WTC11 (cell line): ENCODE measurements around the gene C1orf174.

ENCODE experiments used
- ARID4B ChIP-seq: sonication (generic); formaldehyde crosslinking; IDR thresholded peaks from 2 replicates; pipeline ENCODE4 v1.8.0; 2023; ENCODE audit warnings: missing genetic modification reagents, mild to moderate bottlenecking, borderline replicate concordance
- CREB1 ChIP-seq: sonication (generic); formaldehyde crosslinking; IDR thresholded peaks from 2 replicates; pipeline ENCODE4 v1.8.0; 2023; ENCODE audit warnings: mild to moderate bottlenecking, missing genetic modification reagents
- ELF4 ChIP-seq: sonication (generic); formaldehyde crosslinking; IDR thresholded peaks from 2 replicates; pipeline ENCODE4 v1.8.1; 2022; ENCODE audit warnings: low read depth, mild to moderate bottlenecking, moderate library complexity, missing genetic modification reagents
- ESRRA ChIP-seq: sonication (generic); formaldehyde crosslinking; IDR thresholded peaks from 2 replicates; pipeline ENCODE4 v1.8.1; 2022; ENCODE audit warnings: mild to moderate bottlenecking, missing genetic modification reagents, borderline replicate concordance
- JUN ChIP-seq: sonication (generic); formaldehyde crosslinking; IDR thresholded peaks from 2 replicates; pipeline ENCODE4 v1.8.0; 2023; ENCODE audit warnings: mild to moderate bottlenecking, missing genetic modification reagents
- NR1H2 ChIP-seq: sonication (generic); formaldehyde crosslinking; IDR thresholded peaks from 2 replicates; pipeline ENCODE4 v1.9.0; 2021; ENCODE audit warnings: mild to moderate bottlenecking, moderate library complexity, missing genetic modification reagents
- RELA ChIP-seq: sonication (generic); formaldehyde crosslinking; IDR thresholded peaks from 2 replicates; pipeline ENCODE4 v1.8.1; 2022; ENCODE audit warnings: missing genetic modification reagents, mild to moderate bottlenecking, borderline replicate concordance
- SMAD4 ChIP-seq: sonication (generic); formaldehyde crosslinking; IDR thresholded peaks from 2 replicates; pipeline ENCODE4 v1.8.0; 2022; ENCODE audit warnings: mild to moderate bottlenecking, missing genetic modification reagents
- ZBTB21 ChIP-seq: sonication (generic); formaldehyde crosslinking; IDR thresholded peaks from 2 replicates; pipeline ENCODE4 v1.8.1; 2023; ENCODE audit warnings: mild to moderate bottlenecking, missing genetic modification reagents, borderline replicate concordance
- ZNF396 ChIP-seq: fragments of 250-450 bp; sonication (Bioruptor Pico); IDR thresholded peaks from 2 replicates; pipeline ENCODE4 v1.8.0; 2021; ENCODE audit warnings: mild to moderate bottlenecking, moderate library complexity, borderline replicate concordance
- TF ChIP-seq, protein P1 (sequence below): fragments of 200-600 bp; IDR thresholded peaks from 2 replicates; pipeline ENCODE4 v1.8.0; 2022; ENCODE audit warnings: antibody characterized with exemption
- TF ChIP-seq, protein P2 (sequence below): sonication (generic); formaldehyde crosslinking; IDR thresholded peaks from 2 replicates; pipeline ENCODE4 v1.8.0; 2023; ENCODE audit warnings: mild to moderate bottlenecking, missing genetic modification reagents
- TF ChIP-seq, protein P3 (sequence below): sonication (generic); formaldehyde crosslinking; IDR thresholded peaks from 2 replicates; pipeline ENCODE4 v1.8.1; 2022; ENCODE audit warnings: low read depth, mild to moderate bottlenecking, moderate library complexity, missing genetic modification reagents, borderline replicate concordance
- TF ChIP-seq, protein P4 (sequence below): sonication (generic); formaldehyde crosslinking; IDR thresholded peaks from 2 replicates; pipeline ENCODE4 v1.8.1; 2023; ENCODE audit warnings: mild to moderate bottlenecking, moderate library complexity, missing genetic modification reagents

DNA sequence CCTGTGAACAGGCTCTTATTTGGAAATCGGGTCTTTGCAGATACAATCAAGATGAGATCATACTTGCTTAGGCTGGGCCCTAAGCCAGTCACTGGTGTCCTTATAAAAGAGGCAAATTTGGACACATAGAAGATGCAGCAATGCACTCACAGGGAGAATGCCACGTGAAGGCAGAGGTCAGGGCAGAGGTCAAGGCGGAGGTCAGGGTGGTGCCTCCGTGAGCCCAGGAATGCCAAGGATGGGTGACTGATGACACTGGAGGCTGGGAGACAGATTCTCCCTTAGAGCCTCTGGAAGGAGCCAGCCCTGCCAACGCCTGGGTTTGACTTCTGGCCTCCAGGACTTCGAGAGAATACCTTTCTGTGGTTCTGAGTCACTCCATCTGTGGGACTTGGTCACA lies 22.8 kb upstream of the C1orf174 start:
- TF ChIP-seq, protein P1, sequence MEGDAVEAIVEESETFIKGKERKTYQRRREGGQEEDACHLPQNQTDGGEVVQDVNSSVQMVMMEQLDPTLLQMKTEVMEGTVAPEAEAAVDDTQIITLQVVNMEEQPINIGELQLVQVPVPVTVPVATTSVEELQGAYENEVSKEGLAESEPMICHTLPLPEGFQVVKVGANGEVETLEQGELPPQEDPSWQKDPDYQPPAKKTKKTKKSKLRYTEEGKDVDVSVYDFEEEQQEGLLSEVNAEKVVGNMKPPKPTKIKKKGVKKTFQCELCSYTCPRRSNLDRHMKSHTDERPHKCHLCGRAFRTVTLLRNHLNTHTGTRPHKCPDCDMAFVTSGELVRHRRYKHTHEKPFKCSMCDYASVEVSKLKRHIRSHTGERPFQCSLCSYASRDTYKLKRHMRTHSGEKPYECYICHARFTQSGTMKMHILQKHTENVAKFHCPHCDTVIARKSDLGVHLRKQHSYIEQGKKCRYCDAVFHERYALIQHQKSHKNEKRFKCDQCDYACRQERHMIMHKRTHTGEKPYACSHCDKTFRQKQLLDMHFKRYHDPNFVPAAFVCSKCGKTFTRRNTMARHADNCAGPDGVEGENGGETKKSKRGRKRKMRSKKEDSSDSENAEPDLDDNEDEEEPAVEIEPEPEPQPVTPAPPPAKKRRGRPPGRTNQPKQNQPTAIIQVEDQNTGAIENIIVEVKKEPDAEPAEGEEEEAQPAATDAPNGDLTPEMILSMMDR: no peak
- TF ChIP-seq ZBTB21 (CRISPR knock-in tag) (no peak), ELF4 (no peak), RELA (CRISPR knock-in tag) (no peak), ARID4B (no peak), ZNF396 (no peak), ESRRA (CRISPR knock-in tag) (no peak), NR1H2 (no peak), CREB1 (CRISPR knock-in tag) (no peak), JUN (CRISPR knock-in tag) (no peak), SMAD4 (CRISPR knock-in tag) (no peak)
- TF ChIP-seq, protein P2, sequence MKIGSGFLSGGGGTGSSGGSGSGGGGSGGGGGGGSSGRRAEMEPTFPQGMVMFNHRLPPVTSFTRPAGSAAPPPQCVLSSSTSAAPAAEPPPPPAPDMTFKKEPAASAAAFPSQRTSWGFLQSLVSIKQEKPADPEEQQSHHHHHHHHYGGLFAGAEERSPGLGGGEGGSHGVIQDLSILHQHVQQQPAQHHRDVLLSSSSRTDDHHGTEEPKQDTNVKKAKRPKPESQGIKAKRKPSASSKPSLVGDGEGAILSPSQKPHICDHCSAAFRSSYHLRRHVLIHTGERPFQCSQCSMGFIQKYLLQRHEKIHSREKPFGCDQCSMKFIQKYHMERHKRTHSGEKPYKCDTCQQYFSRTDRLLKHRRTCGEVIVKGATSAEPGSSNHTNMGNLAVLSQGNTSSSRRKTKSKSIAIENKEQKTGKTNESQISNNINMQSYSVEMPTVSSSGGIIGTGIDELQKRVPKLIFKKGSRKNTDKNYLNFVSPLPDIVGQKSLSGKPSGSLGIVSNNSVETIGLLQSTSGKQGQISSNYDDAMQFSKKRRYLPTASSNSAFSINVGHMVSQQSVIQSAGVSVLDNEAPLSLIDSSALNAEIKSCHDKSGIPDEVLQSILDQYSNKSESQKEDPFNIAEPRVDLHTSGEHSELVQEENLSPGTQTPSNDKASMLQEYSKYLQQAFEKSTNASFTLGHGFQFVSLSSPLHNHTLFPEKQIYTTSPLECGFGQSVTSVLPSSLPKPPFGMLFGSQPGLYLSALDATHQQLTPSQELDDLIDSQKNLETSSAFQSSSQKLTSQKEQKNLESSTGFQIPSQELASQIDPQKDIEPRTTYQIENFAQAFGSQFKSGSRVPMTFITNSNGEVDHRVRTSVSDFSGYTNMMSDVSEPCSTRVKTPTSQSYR (CRISPR knock-in tag): no peak
- TF ChIP-seq, protein P3, sequence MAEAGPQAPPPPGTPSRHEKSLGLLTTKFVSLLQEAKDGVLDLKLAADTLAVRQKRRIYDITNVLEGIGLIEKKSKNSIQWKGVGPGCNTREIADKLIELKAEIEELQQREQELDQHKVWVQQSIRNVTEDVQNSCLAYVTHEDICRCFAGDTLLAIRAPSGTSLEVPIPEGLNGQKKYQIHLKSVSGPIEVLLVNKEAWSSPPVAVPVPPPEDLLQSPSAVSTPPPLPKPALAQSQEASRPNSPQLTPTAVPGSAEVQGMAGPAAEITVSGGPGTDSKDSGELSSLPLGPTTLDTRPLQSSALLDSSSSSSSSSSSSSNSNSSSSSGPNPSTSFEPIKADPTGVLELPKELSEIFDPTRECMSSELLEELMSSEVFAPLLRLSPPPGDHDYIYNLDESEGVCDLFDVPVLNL (CRISPR knock-in tag): no peak
- TF ChIP-seq, protein P4, sequence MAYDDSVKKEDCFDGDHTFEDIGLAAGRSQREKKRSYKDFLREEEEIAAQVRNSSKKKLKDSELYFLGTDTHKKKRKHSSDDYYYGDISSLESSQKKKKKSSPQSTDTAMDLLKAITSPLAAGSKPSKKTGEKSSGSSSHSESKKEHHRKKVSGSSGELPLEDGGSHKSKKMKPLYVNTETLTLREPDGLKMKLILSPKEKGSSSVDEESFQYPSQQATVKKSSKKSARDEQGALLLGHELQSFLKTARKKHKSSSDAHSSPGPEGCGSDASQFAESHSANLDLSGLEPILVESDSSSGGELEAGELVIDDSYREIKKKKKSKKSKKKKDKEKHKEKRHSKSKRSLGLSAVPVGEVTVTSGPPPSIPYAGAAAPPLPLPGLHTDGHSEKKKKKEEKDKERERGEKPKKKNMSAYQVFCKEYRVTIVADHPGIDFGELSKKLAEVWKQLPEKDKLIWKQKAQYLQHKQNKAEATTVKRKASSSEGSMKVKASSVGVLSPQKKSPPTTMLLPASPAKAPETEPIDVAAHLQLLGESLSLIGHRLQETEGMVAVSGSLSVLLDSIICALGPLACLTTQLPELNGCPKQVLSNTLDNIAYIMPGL (CRISPR knock-in tag): no peak
